IMR-90 (cell line): ENCODE measurements around the gene TBC1D10B. TPM values are rescaled to one million over a fixed set of nuclear protein-coding genes. Genes with fewer than 3 reads are reported as not detected.

Experiments used
- ATAC-seq: fragments of 200-7000 bp; cut with Tn5 transposase; 2 replicates; pipeline ENCODE4 v1.9.1; 2020; ENCODE audit warnings: low read depth, mild to moderate bottlenecking, moderate library complexity
- BruUV-seq: library from RNA; stranded (reverse); fragments of 400-500 nt; replicated peaks from 2 replicates; lab custom pipeline; 2021; lab: Mats Ljungman, UMichigan
- CTCF ChIA-PET: fragments of 300-600 bp; formaldehyde crosslinking; extraction: SDS; loops from one replicate; lab custom pipeline; 2021; ENCODE audit warnings: antibody characterized with exemption; lab: Yijun Ruan, JAX
- POLR2A ChIA-PET: fragments of 300-600 bp; sonication (Branson Sonifier 250); formaldehyde crosslinking; loops from one replicate; lab custom pipeline; 2022; ENCODE audit warnings: antibody characterized with exemption; ENCODE audit not compliant: unreplicated experiment; lab: Charles Lee
- DNase-seq: peaks from one replicate; pipeline ENCODE4 v3.0.0; 2013
- H2AFZ ChIP-seq: replicated peaks from 2 replicates; pipeline ENCODE3; 2013; ENCODE audit warnings: low read length, mild to moderate bottlenecking; ENCODE audit not compliant: poor library complexity
- H2AK5ac ChIP-seq: 2 replicates; pipeline ENCODE4 v1.6.1; 2013; ENCODE audit warnings: low read depth, low read length, inconsistent platforms
- H2AK9ac ChIP-seq: replicated peaks from 2 replicates; pipeline ENCODE3; 2013; ENCODE audit warnings: mild to moderate bottlenecking, low read depth, low read length, moderate library complexity; ENCODE audit not compliant: poor library complexity
- H2BK120ac ChIP-seq: 2 replicates; pipeline ENCODE4 v1.6.1; 2013; ENCODE audit warnings: low read depth, low read length, inconsistent platforms
- H2BK15ac ChIP-seq: 3 replicates; pipeline ENCODE4 v1.6.1; 2013; ENCODE audit warnings: low read depth, low read length, inconsistent platforms
- H2BK20ac ChIP-seq: 2 replicates; pipeline ENCODE4 v1.6.1; 2013; ENCODE audit warnings: low read depth, mild to moderate bottlenecking, inconsistent platforms, low read length, moderate library complexity
- H2BK5ac ChIP-seq: 2 replicates; pipeline ENCODE4 v1.6.1; 2013; ENCODE audit warnings: mild to moderate bottlenecking, low read depth, low read length, inconsistent platforms; ENCODE audit not compliant: poor library complexity, severe bottlenecking
- H3K14ac ChIP-seq: replicated peaks from 2 replicates; pipeline ENCODE4 v1.6.1; 2013; ENCODE audit warnings: low read depth, low read length, inconsistent platforms
- H3K18ac ChIP-seq: 2 replicates; pipeline ENCODE4 v1.6.1; 2013; ENCODE audit warnings: low read depth, low read length, control low read depth
- H3K23ac ChIP-seq: 2 replicates; pipeline ENCODE4 v1.6.1; 2013; ENCODE audit warnings: low read depth, low read length, inconsistent platforms
- H3K27ac ChIP-seq: 2 replicates; pipeline ENCODE4 v1.5.1; 2013; ENCODE audit warnings: mild to moderate bottlenecking, control low read depth, low read length; ENCODE audit not compliant: insufficient read depth
- H3K27me3 ChIP-seq: 2 replicates; pipeline ENCODE4 v1.6.1; 2013; ENCODE audit warnings: low read length; ENCODE audit not compliant: control insufficient read depth, insufficient read depth
- H3K36me3 ChIP-seq: 2 replicates; pipeline ENCODE4 v1.6.1; 2013; ENCODE audit warnings: low read length, mixed read lengths; ENCODE audit not compliant: control insufficient read depth, insufficient read depth
- H3K4ac ChIP-seq: 2 replicates; pipeline ENCODE4 v1.6.1; 2013; ENCODE audit warnings: low read depth, low read length, inconsistent platforms
- H3K4me1 ChIP-seq: 2 replicates; pipeline ENCODE4 v1.6.1; 2013; ENCODE audit warnings: low read length, mixed read lengths; ENCODE audit not compliant: control insufficient read depth, insufficient read depth
- H3K4me2 ChIP-seq: 2 replicates; pipeline ENCODE4 v1.6.1; 2013; ENCODE audit warnings: low read depth, mild to moderate bottlenecking, control low read depth, low read length, moderate library complexity
- H3K4me3 ChIP-seq: 2 replicates; pipeline ENCODE4 v1.5.1; 2013; ENCODE audit warnings: low read depth, mild to moderate bottlenecking, control low read depth, low read length, moderate library complexity; ENCODE audit not compliant: insufficient read depth
- H3K56ac ChIP-seq: 2 replicates; pipeline ENCODE4 v1.6.1; 2013; ENCODE audit warnings: low read length, inconsistent platforms; ENCODE audit not compliant: insufficient read depth; ENCODE audit errors: extremely low read depth
- H3K79me1 ChIP-seq, 2 experiments: 2 replicates each; pipeline ENCODE4 v1.6.1; 2013; ENCODE audit warnings: low read length in 2 of 2, inconsistent platforms in 1 of 2, low read depth in 1 of 2
- H3K9ac ChIP-seq: 2 replicates; pipeline ENCODE4 v1.6.1; 2013; ENCODE audit warnings: low read depth, low read length, control low read depth
- H3K9me1 ChIP-seq: 2 replicates; pipeline ENCODE4 v1.6.1; 2013; ENCODE audit warnings: low read length, inconsistent platforms; ENCODE audit not compliant: insufficient read depth
- H3K9me3 ChIP-seq: 2 replicates; pipeline ENCODE4 v1.6.1; 2013; ENCODE audit warnings: low read length; ENCODE audit not compliant: control insufficient read depth, insufficient read depth
- H4K20me1 ChIP-seq: 2 replicates; pipeline ENCODE4 v1.6.1; 2013; ENCODE audit warnings: low read length, inconsistent platforms; ENCODE audit not compliant: insufficient read depth
- H4K5ac ChIP-seq: 2 replicates; pipeline ENCODE4 v1.6.1; 2013; ENCODE audit warnings: mild to moderate bottlenecking, low read depth, low read length, control low read depth
- H4K8ac ChIP-seq, 2 experiments: 2 replicates each; pipeline ENCODE4 v1.6.1; 2013; ENCODE audit warnings: low read depth in 2 of 2, low read length in 2 of 2, control low read depth in 1 of 2, inconsistent platforms in 1 of 2
- H4K91ac ChIP-seq: 2 replicates; pipeline ENCODE4 v1.6.1; 2013; ENCODE audit warnings: low read depth, low read length, inconsistent platforms; ENCODE audit not compliant: insufficient read depth
- BHLHE40 ChIP-seq: fragments of 150-350 bp; IDR thresholded peaks from 2 replicates; pipeline ENCODE4 v1.6.1; 2016; ENCODE audit warnings: mild to moderate bottlenecking, low read depth, low read length
- CHD1 ChIP-seq: IDR thresholded peaks from 2 replicates; pipeline ENCODE4 v1.6.1; 2012; ENCODE audit warnings: low read depth, low read length, improper control_type of control experiment
- CTCF ChIP-seq: conservative IDR thresholded peaks from 2 replicates; pipeline ENCODE4 v1.5.1; 2012; ENCODE audit warnings: mild to moderate bottlenecking, low read depth, low read length, improper control_type of control experiment
- ELK1 ChIP-seq: fragments of 150-350 bp; IDR thresholded peaks from 2 replicates; pipeline ENCODE4 v1.6.1; 2016; ENCODE audit warnings: low read depth, mild to moderate bottlenecking, low read length, moderate library complexity, borderline replicate concordance
- FOS ChIP-seq: fragments of 150-350 bp; IDR thresholded peaks from 2 replicates; pipeline ENCODE4 v1.6.1; 2016; ENCODE audit warnings: low read depth, low read length
- MAFK ChIP-seq: IDR thresholded peaks from 2 replicates; pipeline ENCODE4 v1.6.1; 2012; ENCODE audit warnings: low read depth, low read length, improper control_type of control experiment
- MAZ ChIP-seq: IDR thresholded peaks from 2 replicates; pipeline ENCODE4 v1.6.1; 2012; ENCODE audit warnings: low read depth, mild to moderate bottlenecking, low read length, improper control_type of control experiment, moderate library complexity, borderline replicate concordance
- MXI1 ChIP-seq: IDR thresholded peaks from 2 replicates; pipeline ENCODE4 v1.6.1; 2012; ENCODE audit warnings: low read depth, mild to moderate bottlenecking, low read length, moderate library complexity, borderline replicate concordance
- NFE2L2 ChIP-seq: fragments of 150-350 bp; IDR thresholded peaks from 2 replicates; pipeline ENCODE4 v1.6.1; 2016; ENCODE audit warnings: low read depth, mild to moderate bottlenecking, low read length
- POLR2A ChIP-seq: IDR thresholded peaks from 2 replicates; pipeline ENCODE4 v1.6.1; 2012; ENCODE audit warnings: mild to moderate bottlenecking, low read depth, low read length
- RAD21 ChIP-seq: IDR thresholded peaks from 2 replicates; pipeline ENCODE4 v1.6.1; 2012; ENCODE audit warnings: low read length, improper control_type of control experiment
- RCOR1 ChIP-seq: IDR thresholded peaks from 2 replicates; pipeline ENCODE4 v1.6.1; 2012; ENCODE audit warnings: mild to moderate bottlenecking, low read length, improper control_type of control experiment; ENCODE audit not compliant: insufficient replicate concordance
- RFX5 ChIP-seq: IDR thresholded peaks from 2 replicates; pipeline ENCODE4 v1.8.0; 2012; ENCODE audit warnings: low read depth, mild to moderate bottlenecking, low read length, moderate library complexity
- SMC3 ChIP-seq: fragments of 150-350 bp; IDR thresholded peaks from 2 replicates; pipeline ENCODE4 v1.6.1; 2016; ENCODE audit warnings: low read depth, mild to moderate bottlenecking, antibody characterized with exemption, low read length, moderate library complexity
- USF2 ChIP-seq: fragments of 150-350 bp; IDR thresholded peaks from 2 replicates; pipeline ENCODE4 v1.6.1; 2017; ENCODE audit warnings: mild to moderate bottlenecking, antibody characterized with exemption, low read length, low read depth
- WGBS, 2 experiments: methylation state at CpG; one replicate each; pipeline versions ENCODE4 v1.1.5 to v1.1.7; 2013; ENCODE audit warnings: missing lambda C conversion rate in 2 of 2; ENCODE audit not compliant: insufficient read length in 1 of 2; ENCODE audit errors: extremely low coverage in 2 of 2; 5-methylcytosine and 5-hydroxymethylcytosine counted together
- dilution Hi-C: fragments of 300-500 bp; cut with HindIII; formaldehyde crosslinking; loops from one replicate; pipeline ENCODE4 v1.14.3; 2018; ENCODE audit warnings: low sequenced_read_pairs; ENCODE audit not compliant: unreplicated experiment
- in situ Hi-C: fragments of 300-500 bp; cut with MboI; formaldehyde crosslinking; loops from 3 replicates; pipeline ENCODE4 v1.14.3; 2019; ENCODE audit warnings: low sequenced_read_pairs, inconsistent platforms, mixed read lengths
- intact Hi-C: fragments of 100-400 bp; cut with micrococcal nuclease; formaldehyde crosslinking; loops from 2 replicates; pipeline ENCODE4 v1.10.0; 2022
- polyA plus RNA-seq, 3 experiments: library from polyadenylated mRNA; depleted of rRNA; stranded (reverse); fragments of >200 nt; gene quantifications; 2 replicates each; pipeline ENCODE4 v1.2.3, GENCODE V29; 2012; ENCODE audit warnings: low replicate concordance in 1 of 3
- total RNA-seq: library from RNA; depleted of rRNA; stranded (reverse); fragments of >200 nt; gene quantifications from 2 replicates; pipeline ENCODE4 v1.2.3, GENCODE V29; 2012

TBC1D10B gene
- total and polyA plus RNA-seq, 2 of the 4 experiments (the other 2 are of a cell fraction), result 8.4 to 24.9 TPM

GRCh38 chr16:30382111-30382881, 12.0 kb upstream of the TBC1D10B start, which contains the start of gene SEPTIN1:
SEPTIN1 (minus strand) TSS chr16:30382561; CDS start chr16:30382542, 19 bp downstream.
- DNase-seq, result no peak
- in situ Hi-C loops (no loop called here), dilution Hi-C loops (no loop called here), intact Hi-C loops (no loop called here)
- no peak within 1 kb of the TSS for H3K18ac ChIP-seq
- H3K9ac ChIP-seq, result no peak within 1 kb of the TSS
- peaks cover 5% of the 10 kb centered on the region for H3K4me1 ChIP-seq
- no peak within 1 kb of the TSS for H4K5ac ChIP-seq
- H3K36me3 ChIP-seq, result no peaks in the 10 kb centered on the region
- no peaks in the 10 kb centered on the region for H3K9me3 ChIP-seq
- POLR2A ChIA-PET, result interaction anchor here (0.8 kb wide), 1 partner anchor 12 kb away, joined by 3 read pairs; no protein-coding TSS in a partner anchor
- H4K91ac ChIP-seq, result no peak within 1 kb of the TSS
- no peak within 1 kb of the TSS for H3K4ac ChIP-seq
- no peak within 1 kb of the TSS for H3K4me3 ChIP-seq
- peaks cover 10% of the 10 kb centered on the region for H4K20me1 ChIP-seq
- H2BK120ac ChIP-seq, result no peak within 1 kb of the TSS
- H3K56ac ChIP-seq, result no peak within 1 kb of the TSS
- no peak within 1 kb of the TSS for H2BK15ac ChIP-seq
- H2BK5ac ChIP-seq, result no peak within 1 kb of the TSS
- H4K8ac ChIP-seq, result no peak within 1 kb of the TSS
- no peak for ATAC-seq
- no peaks in the 10 kb centered on the region for H3K27me3 ChIP-seq
- no peak within 1 kb of the TSS for H2AK9ac ChIP-seq
- WGBS, 2 experiments, result 100% methylated on average over 1 of the region's 12 CpGs; no CpG with 5 or more reads in 1 of the 2 experiments
- no peak within 1 kb of the TSS for H2AK5ac ChIP-seq
- peaks cover 5 to 22% of the 10 kb centered on the region in 2 experiments for H3K79me1 ChIP-seq
- H3K27ac ChIP-seq, result no peak within 1 kb of the TSS
- peaks cover 9% of the 10 kb centered on the region; the same call in 1 of the 2 replicates for H3K9me1 ChIP-seq
- no peak within 1 kb of the TSS for H3K14ac ChIP-seq
- no TSS peak for BruUV-seq
- no peak within 1 kb of the TSS for H2BK20ac ChIP-seq
- no peak within 1 kb of the TSS for H3K4me2 ChIP-seq
- H2AFZ ChIP-seq, result peak within 1 kb of the TSS; percentile 58
- CTCF ChIA-PET, result no interaction called here
- H3K23ac ChIP-seq, result no peak within 1 kb of the TSS
- TF ChIP-seq FOS (no peak), ELK1 (no peak), MXI1 (no peak), SMC3 (no peak), CTCF (no peak), POLR2A (no peak), NFE2L2 (no peak), CHD1 (no peak), MAZ (no peak), USF2 (no peak), RAD21 (no peak), RFX5 (no peak), RCOR1 (no peak), BHLHE40 (no peak), MAFK (no peak)
